Fibroblast of lung (primary cell): ENCODE results near the gene CNTN4. TPM values are rescaled to one million over a fixed set of nuclear protein-coding genes. Genes with fewer than 3 reads are reported as not detected.

ENCODE experiments used
- DNase-seq, 2 donors: peaks; one replicate each; pipeline versions ENCODE4 v3.0.0 to v3.0.0-alpha.2; 2010; ENCODE audit warnings: low read depth in 2 of 2
- H2AFZ ChIP-seq: 2 replicates; pipeline ENCODE4 v1.5.1; 2012; ENCODE audit warnings: low read length, control low read depth, inconsistent platforms
- H3K27ac ChIP-seq: 2 replicates; pipeline ENCODE4 v1.5.1; 2011; ENCODE audit warnings: low read length, control low read depth; ENCODE audit not compliant: insufficient read depth
- H3K27me3 ChIP-seq: 2 replicates; pipeline ENCODE4 v1.5.1; 2011; ENCODE audit warnings: mild to moderate bottlenecking, low read length; ENCODE audit not compliant: control insufficient read depth, insufficient read depth
- H3K36me3 ChIP-seq: 2 replicates; pipeline ENCODE4 v1.5.1; 2011; ENCODE audit warnings: low read length; ENCODE audit not compliant: control insufficient read depth, insufficient read depth
- H3K4me1 ChIP-seq: 2 replicates; pipeline ENCODE4 v1.5.1; 2011; ENCODE audit warnings: low read length; ENCODE audit not compliant: control insufficient read depth, insufficient read depth; ENCODE audit errors: extremely low read depth
- H3K4me2 ChIP-seq: 2 replicates; pipeline ENCODE4 v1.5.1; 2011; ENCODE audit warnings: low read length, control low read depth; ENCODE audit not compliant: insufficient read depth; ENCODE audit errors: extremely low read depth
- H3K4me3 ChIP-seq, 4 experiments: fragments of 200-600 bp in 1 of 4; sonication (generic) in 1 of 4; replicated peaks in 1 of 4; 2 replicates each; pipeline ENCODE4 v1.5.1; 2011 to 2016; ENCODE audit warnings: low read length in 4 of 4, low read depth in 3 of 4, mild to moderate bottlenecking in 3 of 4, control low read depth in 2 of 4, inconsistent platforms in 1 of 4, mixed read lengths in 1 of 4; ENCODE audit not compliant: insufficient read depth in 1 of 4; ENCODE audit errors: control extremely low read depth in 1 of 4
- H3K79me2 ChIP-seq: 2 replicates; pipeline ENCODE4 v1.5.1; 2012; ENCODE audit warnings: mild to moderate bottlenecking, low read length, inconsistent platforms; ENCODE audit not compliant: control insufficient read depth, insufficient read depth
- H3K9ac ChIP-seq: 2 replicates; pipeline ENCODE4 v1.5.1; 2011; ENCODE audit warnings: mild to moderate bottlenecking, low read length, control low read depth; ENCODE audit not compliant: insufficient read depth
- H3K9me3 ChIP-seq: 2 replicates; pipeline ENCODE4 v1.5.1; 2012; ENCODE audit warnings: low read depth, low read length; ENCODE audit not compliant: control insufficient read depth, insufficient read depth
- H4K20me1 ChIP-seq: 2 replicates; pipeline ENCODE4 v1.5.1; 2011; ENCODE audit warnings: low read length; ENCODE audit not compliant: control insufficient read depth, insufficient read depth; ENCODE audit errors: extremely low read depth
- CTCF ChIP-seq, 2 donors: IDR thresholded peaks in 1 of 2; conservative IDR thresholded peaks in 1 of 2; 1 replicate in 1 of 2; 2 replicates in 1 of 2; pipeline ENCODE4 v1.5.1; 2011 to 2012; ENCODE audit warnings: low read length in 2 of 2, control low read depth in 1 of 2, inconsistent platforms in 1 of 2, low read depth in 1 of 2, mild to moderate bottlenecking in 1 of 2
- EZH2 ChIP-seq: IDR thresholded peaks from 2 replicates; pipeline ENCODE4 v1.5.1; 2012; ENCODE audit warnings: low read length, control low read depth, mild to moderate bottlenecking; ENCODE audit errors: missing control alignments
- polyA plus RNA-seq, 2 donors: library from polyadenylated mRNA; depleted of rRNA in 1 of 2; stranded (reverse) in 1 of 2; unstranded in 1 of 2; fragments of >200 nt; gene quantifications; 2 replicates each; pipeline ENCODE4 v1.2.1, GENCODE V29; 2011 to 2012; ENCODE audit warnings: missing spikeins in 1 of 2
- total RNA-seq: library from RNA; depleted of rRNA; stranded (reverse); fragments of >200 nt; gene quantifications from 2 replicates; pipeline ENCODE4 v1.2.1, GENCODE V29; 2014

Gene CNTN4
- total and polyA plus RNA-seq, 2 donors (not counting 1 experiment from before 2014, with no cell fraction given), result 0.17 to 0.69 TPM

- no peaks in the 10 kb centered on the region for H3K9me3 ChIP-seq
- H3K4me2 ChIP-seq, result no peak overlapping the region
- no peaks in the 10 kb centered on the region for H3K36me3 ChIP-seq
- H3K27ac ChIP-seq, result no peak overlapping the region
- H4K20me1 ChIP-seq, result no peaks in the 10 kb centered on the region
- DNase-seq, result no peak
- H2AFZ ChIP-seq, result no peak overlapping the region
- H3K79me2 ChIP-seq, result no peaks in the 10 kb centered on the region
- H3K4me3 ChIP-seq, result no peak overlapping the region
- no peaks in the 10 kb centered on the region for H3K4me1 ChIP-seq
- H3K27me3 ChIP-seq, result no peaks in the 10 kb centered on the region
- no peak overlapping the region for H3K9ac ChIP-seq
- TF ChIP-seq EZH2 (no peak), CTCF (conservative IDR thresholded peaks at IDR 0.05 in 1 of 2, IDR thresholded peaks at IDR 0.05 in 1 of 2; ENCODE audit: low read depth in 1 of 2, low read length in 2 of 2) (no peak)
These were observed 478.9 kb downstream of the CNTN4 start for GRCh38 chr3:2577571-2577970.

- Histone ChIP-seq H3K4me3 (no peak overlapping the region), H2AFZ (no peak overlapping the region), H3K9ac (no peak overlapping the region), H3K4me2 (no peak overlapping the region), H3K36me3 (no peaks in the 10 kb centered on the region), H4K20me1 (no peaks in the 10 kb centered on the region), H3K27me3 (no peaks in the 10 kb centered on the region), H3K4me1 (no peaks in the 10 kb centered on the region), H3K9me3 (no peaks in the 10 kb centered on the region), H3K79me2 (no peaks in the 10 kb centered on the region), H3K27ac (no peak overlapping the region)
- TF ChIP-seq EZH2, result no peak
- no peak for TF ChIP-seq CTCF (conservative IDR thresholded peaks at IDR 0.05 in 1 of 2, IDR thresholded peaks at IDR 0.05 in 1 of 2; ENCODE audit: low read depth in 1 of 2, low read length in 2 of 2)
- no peak for DNase-seq
These were observed 479.9 kb downstream of the CNTN4 start for GRCh38 chr3:2578560-2578959.

GRCh38 chr3:2579206-2579605, 480.5 kb downstream of the CNTN4 start:
- H3K4me3 ChIP-seq, result no peak overlapping the region
- no peak overlapping the region for H3K9ac ChIP-seq
- no peaks in the 10 kb centered on the region for H4K20me1 ChIP-seq
- H3K36me3 ChIP-seq, result no peaks in the 10 kb centered on the region
- DNase-seq, result no peak
- H3K4me1 ChIP-seq, result no peaks in the 10 kb centered on the region
- no peaks in the 10 kb centered on the region for H3K79me2 ChIP-seq
- H3K4me2 ChIP-seq, result no peak overlapping the region
- no peak overlapping the region for H3K27ac ChIP-seq
- no peak for TF ChIP-seq EZH2
- TF ChIP-seq CTCF (conservative IDR thresholded peaks at IDR 0.05 in 1 of 2, IDR thresholded peaks at IDR 0.05 in 1 of 2; ENCODE audit: low read depth in 1 of 2, low read length in 2 of 2), result no peak
- H2AFZ ChIP-seq, result no peak overlapping the region
- no peaks in the 10 kb centered on the region for H3K27me3 ChIP-seq
- H3K9me3 ChIP-seq, result no peaks in the 10 kb centered on the region
